Memory B cell (primary cell): Measurements from ENCODE around the gene SRPK3.

Source experiments
- ATAC-seq: fragments of 150-1000 bp; cut with Tn5 transposase; 2 replicates; pipeline ENCODE4 v1.10.0; 2021; ENCODE audit warnings: low read depth, mild to moderate bottlenecking, moderate library complexity
- DNase-seq, 2 donors: peaks; one replicate each; pipeline ENCODE4 v3.0.0; 2022; ENCODE audit warnings: low spot score in 2 of 2
- H3K27ac Mint-ChIP-seq: one replicate; pipeline ENCODE4 v1.8.0; 2022; ENCODE audit warnings: mild to moderate bottlenecking, moderate library complexity, mixed read lengths
- H3K27me3 Mint-ChIP-seq: one replicate; pipeline ENCODE4 v1.8.0; 2022; ENCODE audit warnings: mixed read lengths
- H3K36me3 Mint-ChIP-seq: one replicate; pipeline ENCODE4 v1.8.0; 2022; ENCODE audit warnings: mild to moderate bottlenecking, mixed read lengths
- H3K4me1 Mint-ChIP-seq: one replicate; pipeline ENCODE4 v1.8.0; 2022; ENCODE audit warnings: mixed read lengths
- H3K4me3 Mint-ChIP-seq: one replicate; pipeline ENCODE4 v1.8.0; 2022; ENCODE audit warnings: mild to moderate bottlenecking, moderate library complexity, mixed read lengths
- H3K9me3 Mint-ChIP-seq: one replicate; pipeline ENCODE4 v1.8.0; 2022; ENCODE audit warnings: mixed read lengths

The SRPK3 gene

DNA sequence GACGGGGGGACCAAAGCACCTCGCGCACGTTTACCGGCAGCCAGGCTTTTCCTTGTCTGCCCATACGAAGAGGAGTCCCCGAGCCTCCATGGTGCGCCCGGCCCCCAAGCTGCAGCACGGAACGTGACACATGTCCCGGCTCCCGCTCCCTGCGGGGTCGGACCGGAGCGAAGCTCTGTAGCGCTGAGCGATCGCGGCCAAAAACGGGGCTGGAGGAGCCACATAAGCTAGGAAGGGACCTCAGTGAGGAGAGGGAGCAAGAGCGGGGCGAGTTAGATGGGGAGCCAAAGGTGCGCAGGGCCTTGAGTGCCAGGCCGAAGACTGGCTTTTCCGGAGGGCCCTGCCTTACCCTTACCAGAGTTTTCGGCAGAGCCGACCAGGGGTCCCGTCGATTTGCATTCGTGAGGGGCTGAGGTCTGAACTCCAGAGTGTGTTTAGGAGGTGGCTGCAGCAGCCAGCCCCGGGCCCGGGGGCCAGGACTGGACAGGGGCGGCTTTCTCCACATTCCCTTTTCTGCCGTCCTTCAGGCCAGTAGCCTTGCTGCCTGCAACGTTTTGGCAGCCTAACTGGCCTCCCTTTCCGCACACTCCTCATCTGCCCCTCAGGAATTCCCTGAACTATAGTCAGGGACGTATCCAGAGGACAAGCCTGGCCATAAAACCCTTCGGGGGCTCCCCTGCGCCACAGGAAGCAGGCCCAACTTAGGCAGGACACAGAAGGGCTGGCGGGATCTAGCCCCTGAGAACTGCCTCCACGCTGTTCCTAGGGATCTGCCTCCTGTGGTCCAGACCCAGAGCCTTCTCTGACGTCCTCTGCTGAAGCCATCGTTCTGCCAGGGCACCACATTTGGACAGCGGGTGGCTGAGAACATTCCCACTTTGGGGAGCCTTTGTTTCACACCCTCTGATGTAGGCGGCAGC is 14.3 kb downstream of the SRPK3 start:
- DNase-seq (peak in 1 of 2 donors; percentile 27), ATAC-seq (no peak)
- H3K27ac Mint-ChIP-seq = peak overlapping the region; percentile 97
- H3K4me1 Mint-ChIP-seq = peaks cover 13% of the 10 kb centered on the region
- H3K9me3 Mint-ChIP-seq = no peaks in the 10 kb centered on the region
- H3K36me3 Mint-ChIP-seq = no peaks in the 10 kb centered on the region
- H3K27me3 Mint-ChIP-seq = no peaks in the 10 kb centered on the region
- peak overlapping the region; percentile 97 for H3K4me3 Mint-ChIP-seq

DNA sequence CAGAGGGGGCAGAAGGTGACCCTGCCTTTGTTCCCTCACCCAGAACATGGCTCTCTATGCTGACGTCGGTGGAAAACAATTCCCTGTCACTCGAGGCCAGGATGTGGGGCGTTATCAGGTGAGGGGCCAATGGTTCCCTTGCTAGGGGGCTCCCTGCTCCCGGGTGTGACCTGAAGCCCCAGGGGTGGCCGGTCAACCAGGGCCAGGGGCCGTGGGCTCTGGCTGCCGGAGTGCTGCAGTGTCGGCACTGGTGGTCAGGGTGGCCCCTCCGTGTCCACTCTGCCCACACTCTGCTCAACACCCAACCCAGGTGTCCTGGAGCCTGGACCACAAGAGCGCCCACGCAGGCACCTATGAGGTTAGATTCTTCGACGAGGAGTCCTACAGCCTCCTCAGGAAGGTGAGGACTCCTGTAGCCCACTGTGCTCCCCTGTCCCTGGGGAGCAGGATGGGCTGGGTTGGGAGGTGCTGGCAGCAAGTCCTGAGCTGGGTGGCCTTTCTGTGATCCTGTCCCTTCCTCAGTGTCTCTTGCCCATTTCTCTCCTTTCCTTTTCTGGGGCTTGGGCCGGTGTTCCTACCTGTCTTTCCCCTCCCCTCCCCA is 16.7 kb downstream of the SRPK3 start:
- Mint-ChIP-seq H3K27ac (no peak overlapping the region), H3K27me3 (no peaks in the 10 kb centered on the region), H3K4me3 (no peak overlapping the region), H3K36me3 (no peaks in the 10 kb centered on the region), H3K4me1 (peaks cover 13% of the 10 kb centered on the region), H3K9me3 (no peaks in the 10 kb centered on the region)
- ATAC-seq = no peak
- no peak for DNase-seq

DNA sequence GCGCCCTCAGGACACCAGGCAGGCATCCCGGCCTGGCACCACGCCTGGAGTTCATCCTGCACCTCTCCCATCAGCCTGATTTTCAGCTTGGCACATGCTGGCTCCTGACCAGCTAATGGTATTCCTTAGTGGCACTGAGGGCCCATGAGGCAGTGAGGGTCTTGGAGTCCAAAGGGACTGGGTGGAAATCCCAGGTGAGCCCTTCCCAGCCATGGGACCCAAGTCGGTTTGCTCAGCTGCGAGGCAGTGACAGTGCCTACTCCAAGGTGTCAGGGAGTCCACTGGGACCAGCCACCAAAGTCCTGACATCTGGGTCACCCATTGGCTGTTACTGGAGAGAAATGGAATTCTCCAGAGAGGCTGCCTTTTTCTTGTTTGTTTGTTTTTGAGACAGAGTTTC is 18.5 kb downstream of the SRPK3 start:
- Mint-ChIP-seq H3K4me1 (peaks cover 7% of the 10 kb centered on the region), H3K27me3 (no peaks in the 10 kb centered on the region), H3K27ac (peak overlapping the region; percentile 24), H3K4me3 (no peak overlapping the region), H3K36me3 (no peaks in the 10 kb centered on the region), H3K9me3 (no peaks in the 10 kb centered on the region)
- DNase-seq = no peak
- no peak for ATAC-seq

DNA sequence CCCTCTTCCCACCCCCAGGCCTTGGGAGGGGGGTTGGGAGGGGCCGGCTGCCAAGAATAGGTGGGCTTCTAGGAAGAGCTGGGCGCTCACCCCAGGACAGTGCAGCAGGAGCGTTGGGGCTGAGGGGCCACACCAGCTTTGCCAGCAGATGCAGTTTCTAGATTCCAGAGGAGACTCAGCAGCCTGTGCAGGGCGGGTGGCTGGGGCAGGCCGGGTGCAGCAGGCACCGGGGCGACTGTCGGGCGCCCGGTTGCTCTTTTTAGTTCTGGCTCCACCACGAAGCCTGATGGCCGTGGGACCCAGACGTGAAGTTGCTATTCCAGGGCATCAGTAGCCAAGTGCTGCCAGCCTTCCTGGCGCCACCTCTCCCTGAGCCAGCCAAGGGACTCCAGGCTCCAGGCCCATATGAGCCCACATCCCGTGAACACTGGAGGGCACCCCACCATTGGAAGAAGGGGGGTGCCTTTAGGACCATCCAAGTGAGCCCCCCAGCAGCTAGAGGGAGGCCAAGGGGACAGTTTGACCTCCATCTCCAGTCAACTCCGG is 19.4 kb downstream of the SRPK3 start:
- no peaks in the 10 kb centered on the region for H3K36me3 Mint-ChIP-seq
- H3K9me3 Mint-ChIP-seq = no peaks in the 10 kb centered on the region
- no peak for ATAC-seq
- H3K4me1 Mint-ChIP-seq = peaks cover 5% of the 10 kb centered on the region
- no peak overlapping the region for H3K27ac Mint-ChIP-seq
- H3K27me3 Mint-ChIP-seq = no peaks in the 10 kb centered on the region
- H3K4me3 Mint-ChIP-seq = no peak overlapping the region
- DNase-seq = no peak

DNA sequence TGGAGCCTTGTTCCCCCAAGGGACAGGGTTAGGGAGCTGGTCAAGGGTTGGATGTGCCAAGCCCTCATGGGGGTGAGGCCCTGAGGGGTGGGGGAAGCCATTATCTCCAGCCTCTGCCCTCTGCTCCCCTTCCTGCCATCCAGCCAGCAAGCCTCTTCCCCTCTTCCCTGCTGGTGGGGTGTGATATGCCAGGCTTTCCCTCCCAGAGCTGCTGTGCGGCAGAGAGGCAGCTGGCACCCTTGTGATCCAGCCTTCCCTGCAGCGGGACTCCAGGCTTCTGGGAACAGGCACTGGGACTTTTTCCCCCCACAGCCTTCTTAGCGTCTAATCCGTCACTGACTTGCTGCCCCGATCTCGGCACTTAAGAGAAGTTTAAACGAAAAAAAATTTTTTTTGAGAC is 19.9 kb downstream of the SRPK3 start:
- DNase-seq = no peak
- Mint-ChIP-seq H3K27me3 (no peaks in the 10 kb centered on the region), H3K27ac (no peak overlapping the region), H3K36me3 (no peaks in the 10 kb centered on the region), H3K9me3 (no peaks in the 10 kb centered on the region), H3K4me1 (peaks cover 5% of the 10 kb centered on the region), H3K4me3 (no peak overlapping the region)
- ATAC-seq = no peak

DNA sequence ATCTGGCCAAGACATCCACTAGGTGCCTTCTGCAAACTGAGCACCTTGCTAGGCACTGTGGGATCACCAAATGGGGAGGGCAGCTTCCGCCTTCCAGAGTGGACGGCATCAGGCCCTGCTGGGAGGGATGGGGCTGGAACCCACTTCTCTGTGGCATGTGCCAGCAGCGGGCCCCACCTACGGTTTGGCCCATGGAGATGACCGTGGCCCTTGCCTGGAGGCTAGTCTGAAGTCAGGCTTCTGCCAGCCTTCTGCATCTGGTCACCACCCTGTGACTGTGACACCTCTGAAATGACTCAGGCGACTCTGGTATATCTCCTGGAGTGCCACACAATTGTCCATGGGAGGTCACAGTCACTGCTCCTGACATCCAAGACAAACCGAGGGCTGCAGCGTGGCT is 20.8 kb downstream of the SRPK3 start:
- Mint-ChIP-seq H3K4me1 (no peaks in the 10 kb centered on the region), H3K27ac (no peak overlapping the region), H3K9me3 (no peaks in the 10 kb centered on the region), H3K4me3 (no peak overlapping the region), H3K27me3 (no peaks in the 10 kb centered on the region), H3K36me3 (no peaks in the 10 kb centered on the region)
- no peak for ATAC-seq
- DNase-seq = no peak

DNA sequence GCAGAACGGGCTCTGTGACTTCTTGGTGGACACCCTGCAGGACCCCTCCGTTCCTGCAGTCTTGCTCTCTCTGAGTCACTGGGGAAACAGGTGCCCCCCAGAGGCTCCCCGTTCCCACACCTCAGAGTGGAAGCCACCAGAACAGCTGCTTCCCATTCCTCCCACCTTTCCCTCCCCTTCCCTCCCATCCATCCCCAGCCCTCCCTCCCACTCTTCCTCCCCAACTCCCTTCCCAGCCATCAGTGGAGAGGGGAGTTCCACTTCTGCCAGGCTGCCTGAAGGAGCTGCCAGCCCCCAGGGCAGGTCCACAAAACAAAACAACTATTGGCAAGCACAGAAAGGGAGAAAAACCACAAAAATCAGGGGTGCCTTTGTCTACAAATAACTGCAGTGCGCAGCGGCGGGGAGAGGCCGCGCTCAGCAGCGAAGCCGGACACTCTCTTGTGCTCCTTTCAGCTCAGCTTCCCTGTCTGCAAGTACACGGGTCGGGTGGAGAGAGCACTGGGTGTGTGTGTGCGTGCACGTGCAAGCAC is 21.7 kb downstream of the SRPK3 start:
- no peak overlapping the region for H3K4me3 Mint-ChIP-seq
- H3K27me3 Mint-ChIP-seq = no peaks in the 10 kb centered on the region
- H3K4me1 Mint-ChIP-seq = no peaks in the 10 kb centered on the region
- DNase-seq (no peak), ATAC-seq (no peak)
- H3K9me3 Mint-ChIP-seq = no peaks in the 10 kb centered on the region
- H3K27ac Mint-ChIP-seq = no peak overlapping the region
- no peaks in the 10 kb centered on the region for H3K36me3 Mint-ChIP-seq

DNA sequence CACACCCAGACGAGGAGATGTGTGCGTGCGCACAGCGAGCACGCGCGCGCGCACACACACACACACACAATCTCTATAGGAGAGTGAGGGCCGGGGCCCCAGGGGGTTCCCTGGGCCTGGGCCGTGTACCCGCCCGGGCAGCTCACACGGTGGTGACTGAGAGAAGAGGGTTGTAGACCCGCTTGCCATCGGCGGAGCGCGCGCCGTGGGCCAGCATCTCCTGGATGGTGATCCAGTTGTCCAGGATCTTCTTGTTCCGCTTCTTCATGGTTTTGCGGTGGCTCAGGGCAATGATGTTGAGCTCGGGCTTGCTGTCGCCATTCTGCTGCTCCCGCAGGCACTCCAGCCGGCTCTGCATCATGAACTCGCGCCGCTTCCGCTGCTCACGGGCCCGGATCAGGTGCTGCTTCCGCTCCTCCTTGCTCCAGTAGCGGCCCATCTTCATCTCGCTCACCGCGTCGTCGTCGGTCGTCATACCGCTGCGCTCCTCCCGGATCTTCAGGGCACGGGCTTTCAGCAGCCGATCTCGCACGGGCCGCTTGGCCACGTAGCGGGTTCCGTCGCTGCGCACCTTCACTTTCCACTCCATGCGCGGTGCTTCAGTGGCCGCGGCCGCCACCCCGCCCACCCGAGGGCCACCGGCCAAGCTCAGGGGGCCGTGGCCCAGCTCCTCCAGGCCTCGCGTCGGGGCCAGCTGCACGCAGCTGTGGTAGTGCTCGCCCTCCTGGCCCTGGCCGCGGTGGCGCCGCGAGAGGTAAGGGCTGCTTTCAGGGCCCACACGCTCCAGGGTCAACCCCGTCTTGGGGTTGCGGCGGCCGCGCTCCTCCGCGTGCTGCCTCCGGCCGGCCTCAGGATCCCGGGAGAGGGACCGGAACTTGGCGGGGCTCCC is 22.6 kb downstream of the SRPK3 start:
- H3K9me3 Mint-ChIP-seq = no peaks in the 10 kb centered on the region
- ATAC-seq = no peak
- H3K27me3 Mint-ChIP-seq = peaks cover 3% of the 10 kb centered on the region
- DNase-seq = no peak
- no peaks in the 10 kb centered on the region for H3K4me1 Mint-ChIP-seq
- no peak overlapping the region for H3K27ac Mint-ChIP-seq
- H3K36me3 Mint-ChIP-seq = no peaks in the 10 kb centered on the region
- H3K4me3 Mint-ChIP-seq = no peak overlapping the region

DNA sequence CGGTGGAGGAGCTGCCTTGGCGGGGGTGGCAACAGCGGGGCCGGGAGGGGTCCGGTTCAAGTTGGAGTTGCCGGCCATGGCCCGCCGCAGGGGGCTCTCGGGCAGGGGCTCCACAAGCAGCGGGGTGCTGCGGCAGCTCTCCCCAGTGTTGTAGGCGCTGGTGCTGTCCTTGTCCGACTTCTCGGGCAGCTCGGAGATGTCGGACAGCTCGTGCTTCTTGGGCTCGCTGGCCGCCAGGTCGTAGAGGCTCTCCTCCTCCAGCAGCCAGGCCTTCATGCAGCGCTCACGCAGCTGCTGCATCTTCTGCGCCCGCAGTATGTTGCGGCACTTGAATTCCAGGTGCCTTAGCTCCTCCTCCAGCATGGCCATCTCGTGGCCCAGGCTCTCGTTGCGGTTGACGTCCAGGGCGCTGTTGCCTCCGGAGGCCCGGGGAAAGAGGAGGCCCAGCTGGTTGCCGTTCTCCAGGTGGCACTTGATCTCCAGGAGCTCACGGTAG is 23.3 kb downstream of the SRPK3 start:
- H3K27ac Mint-ChIP-seq = no peak overlapping the region
- no peaks in the 10 kb centered on the region for H3K4me1 Mint-ChIP-seq
- ATAC-seq = no peak
- no peaks in the 10 kb centered on the region for H3K9me3 Mint-ChIP-seq
- DNase-seq = no peak
- H3K36me3 Mint-ChIP-seq = no peaks in the 10 kb centered on the region
- H3K4me3 Mint-ChIP-seq = no peak overlapping the region
- peaks cover 3% of the 10 kb centered on the region for H3K27me3 Mint-ChIP-seq

DNA sequence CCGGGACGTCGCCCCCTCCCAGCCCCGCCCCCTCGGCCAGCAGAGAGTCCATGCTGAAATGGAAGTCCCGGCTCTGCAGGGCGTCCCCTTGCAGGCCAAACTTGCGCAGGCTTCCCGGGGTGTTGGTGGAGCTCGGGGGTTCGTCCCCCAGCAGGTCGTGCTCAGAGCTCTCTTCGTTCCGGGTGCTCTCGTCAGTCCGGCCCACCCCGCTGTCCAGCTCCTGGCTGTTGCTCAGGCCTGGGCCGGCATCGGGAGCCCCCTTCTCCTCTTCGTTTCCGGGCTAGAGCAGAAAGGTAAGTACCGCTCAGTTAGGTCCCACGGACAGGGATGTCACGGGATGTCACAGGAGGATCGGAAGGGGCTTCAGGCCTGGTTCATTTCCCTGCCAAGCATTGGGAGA is 23.8 kb downstream of the SRPK3 start:
- no peak overlapping the region for H3K27ac Mint-ChIP-seq
- H3K4me1 Mint-ChIP-seq = no peaks in the 10 kb centered on the region
- no peak for ATAC-seq
- no peaks in the 10 kb centered on the region for H3K9me3 Mint-ChIP-seq
- peaks cover 3% of the 10 kb centered on the region for H3K27me3 Mint-ChIP-seq
- H3K4me3 Mint-ChIP-seq = no peak overlapping the region
- no peaks in the 10 kb centered on the region for H3K36me3 Mint-ChIP-seq
- DNase-seq = no peak

DNA sequence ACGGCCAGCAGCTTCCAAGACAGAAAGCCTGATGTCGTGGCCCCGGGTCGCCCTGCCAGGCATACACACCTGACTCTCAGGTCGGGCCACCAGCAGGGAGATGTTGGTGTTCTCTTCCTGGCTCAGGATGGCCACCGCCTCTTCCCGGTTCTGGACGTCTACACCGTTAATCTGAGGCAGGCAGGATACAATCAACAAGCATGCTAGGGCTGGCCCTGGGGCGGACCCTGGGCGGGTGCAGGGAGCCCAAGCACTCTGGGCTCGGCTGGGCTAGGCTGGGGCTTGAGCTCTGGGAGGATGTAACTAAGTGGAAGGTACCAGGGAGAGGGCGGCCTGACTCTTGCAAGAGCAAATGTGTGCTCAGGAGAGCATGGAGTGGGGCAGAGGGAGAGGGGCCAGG is 24.6 kb downstream of the SRPK3 start:
- no peak overlapping the region for H3K27ac Mint-ChIP-seq
- H3K4me3 Mint-ChIP-seq = no peak overlapping the region
- no peaks in the 10 kb centered on the region for H3K36me3 Mint-ChIP-seq
- peaks cover 5% of the 10 kb centered on the region for H3K27me3 Mint-ChIP-seq
- DNase-seq (no peak), ATAC-seq (no peak)
- H3K4me1 Mint-ChIP-seq = no peaks in the 10 kb centered on the region
- no peaks in the 10 kb centered on the region for H3K9me3 Mint-ChIP-seq

DNA sequence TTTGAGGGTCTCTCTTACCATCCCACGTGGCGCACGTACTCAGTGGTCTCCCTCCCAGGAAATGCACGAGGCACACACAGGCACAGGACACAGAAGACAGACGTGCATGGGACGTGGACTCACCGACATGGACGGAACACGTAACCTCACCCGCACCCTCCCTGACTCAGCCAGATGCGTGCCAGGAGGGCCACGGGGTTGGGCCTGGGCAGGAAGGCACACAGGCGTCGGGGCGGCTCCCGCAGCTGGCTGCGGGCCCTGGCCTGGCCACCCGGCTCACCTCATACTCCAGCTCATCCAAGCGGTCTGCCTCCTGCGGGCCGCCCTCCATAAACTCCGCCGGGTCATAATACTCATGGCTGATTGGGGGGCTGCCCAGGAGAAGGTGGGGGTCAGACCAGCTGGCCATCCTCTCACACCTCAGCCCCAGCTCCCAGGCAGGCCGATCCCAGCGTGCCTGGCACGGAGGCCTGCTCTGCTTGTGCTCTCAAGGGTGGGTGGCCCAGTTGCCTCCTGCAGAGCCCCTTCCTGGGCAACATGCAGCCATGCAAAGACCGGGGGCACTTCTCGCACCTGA is 26.2 kb downstream of the SRPK3 start:
- no peak for ATAC-seq
- Mint-ChIP-seq H3K9me3 (no peaks in the 10 kb centered on the region), H3K27me3 (peaks cover 5% of the 10 kb centered on the region), H3K4me1 (no peaks in the 10 kb centered on the region), H3K4me3 (no peak overlapping the region), H3K36me3 (no peaks in the 10 kb centered on the region), H3K27ac (no peak overlapping the region)
- no peak for DNase-seq

DNA sequence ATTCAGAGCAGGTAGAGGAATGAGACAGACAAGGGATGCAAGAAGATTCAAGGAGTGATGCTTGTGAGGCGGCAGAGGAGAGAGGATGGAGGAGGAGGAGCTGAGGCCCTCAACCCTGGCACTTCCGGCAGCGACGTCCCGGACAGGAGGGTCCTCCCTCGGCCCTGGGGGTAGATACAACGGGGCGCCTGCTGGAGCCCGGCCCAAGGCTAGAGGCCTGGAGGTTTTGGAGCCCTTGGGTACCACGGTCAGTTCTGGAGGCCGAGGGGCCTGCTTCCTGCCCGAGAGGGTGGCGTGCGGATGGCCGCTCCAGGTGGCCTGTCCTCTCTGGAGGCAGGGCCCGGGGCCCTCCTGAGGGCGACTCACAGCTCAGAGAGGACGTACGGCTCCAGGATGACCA is 27.1 kb downstream of the SRPK3 start:
- no peak overlapping the region for H3K27ac Mint-ChIP-seq
- no peaks in the 10 kb centered on the region for H3K36me3 Mint-ChIP-seq
- peaks cover 10% of the 10 kb centered on the region for H3K27me3 Mint-ChIP-seq
- H3K9me3 Mint-ChIP-seq = no peaks in the 10 kb centered on the region
- no peak for ATAC-seq
- no peak for DNase-seq
- H3K4me3 Mint-ChIP-seq = no peak overlapping the region
- H3K4me1 Mint-ChIP-seq = no peaks in the 10 kb centered on the region
